Activated T-helper 1 cell treated with anti-CD3 and anti-CD28 coated beads, Interleukin-12 subunit alpha, Interleukin-12 subunit beta, Interleukin-2, Interleukin-4 antibody, amounts not matched to agents 30 ng/mL and 10 ng/mL and 1 ng/mL, durations not matched to agents 14 hours and 24 hours and 36 hours (primary cell): ENCODE results near the gene BCAS3. TPM values are rescaled to one million over a fixed set of nuclear protein-coding genes. Genes with fewer than 3 reads are reported as not detected.

Source experiments
- DNase-seq: peaks from one replicate; pipeline ENCODE4 v3.0.0; 2021; ENCODE audit warnings: low spot score
- H3K27ac Mint-ChIP-seq: one replicate; pipeline ENCODE4 v1.8.0; 2021; ENCODE audit warnings: mild to moderate bottlenecking, mixed read lengths
- H3K27me3 Mint-ChIP-seq: one replicate; pipeline ENCODE4 v1.8.0; 2022; ENCODE audit warnings: mild to moderate bottlenecking, moderate library complexity, mixed read lengths; ENCODE audit not compliant: insufficient read depth
- H3K36me3 Mint-ChIP-seq: one replicate; pipeline ENCODE4 v1.8.0; 2021; ENCODE audit warnings: low read depth, mixed read lengths
- H3K4me1 Mint-ChIP-seq: one replicate; pipeline ENCODE4 v1.8.0; 2021; ENCODE audit warnings: low read depth, mixed read lengths
- H3K4me3 Mint-ChIP-seq: one replicate; pipeline ENCODE4 v1.8.0; 2021; ENCODE audit warnings: mild to moderate bottlenecking, moderate library complexity, mixed read lengths
- H3K9me3 Mint-ChIP-seq: one replicate; pipeline ENCODE4 v1.8.0; 2021; ENCODE audit warnings: mixed read lengths
- intact Hi-C: fragments of 100-400 bp; cut with micrococcal nuclease; formaldehyde crosslinking; loops from one replicate; pipeline ENCODE4 v1.15.1; 2024
- total RNA-seq: library from RNA; stranded (reverse); gene quantifications from 2 replicates; pipeline ENCODE4 v1.2.3, GENCODE V29; 2022

The BCAS3 gene
- total RNA-seq, 1 donor from 2014 or later: 8.3 TPM

DNA sequence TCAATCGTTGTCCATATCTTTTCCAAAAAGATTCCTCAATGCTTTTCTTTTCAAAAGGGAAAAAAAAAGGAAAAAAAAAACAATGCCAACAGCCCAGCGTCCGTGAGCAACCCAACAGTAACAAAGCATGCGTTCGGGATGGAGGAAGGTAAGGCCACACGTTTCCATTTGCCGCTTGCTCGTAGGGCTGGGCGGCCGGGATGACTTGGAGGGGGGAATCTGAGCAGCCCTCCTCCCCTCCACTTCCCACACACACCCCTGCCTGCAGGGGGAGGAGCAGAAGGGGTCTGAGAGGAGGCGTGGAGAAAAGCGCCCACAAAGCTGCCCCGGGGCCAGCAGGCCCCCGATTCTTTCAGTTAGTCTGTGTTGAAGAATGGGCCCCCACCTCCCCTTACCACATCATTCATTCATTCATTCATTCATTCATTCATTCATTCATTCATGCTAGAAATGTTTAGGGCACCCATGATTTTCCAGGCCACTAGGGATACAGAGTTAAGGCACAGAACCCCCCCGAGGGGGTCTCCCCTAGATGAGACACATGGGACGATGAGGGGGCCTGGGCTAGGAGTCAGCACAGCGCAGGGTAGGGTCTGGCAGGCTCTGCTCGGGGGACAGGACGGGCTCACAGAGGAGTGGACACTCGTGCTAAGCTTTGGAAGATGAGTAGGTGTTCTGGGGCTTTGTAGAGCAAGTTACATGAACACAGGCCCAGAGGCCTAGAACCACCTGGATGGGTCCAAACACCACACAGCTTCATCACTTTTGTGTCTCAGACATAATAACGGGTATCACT lies 711.1 kb downstream of the BCAS3 start:
- DNase-seq: no peak
- Mint-ChIP-seq H3K36me3 (no peaks in the 10 kb centered on the region), H3K4me3 (no peak overlapping the region), H3K27ac (no peak overlapping the region), H3K4me1 (no peaks in the 10 kb centered on the region), H3K27me3 (peaks cover 15% of the 10 kb centered on the region), H3K9me3 (no peaks in the 10 kb centered on the region)
- intact Hi-C loops: no loop called here

GRCh38 chr17:61389670-61390478 lies 712.2 kb downstream of the BCAS3 start:
- H3K27ac Mint-ChIP-seq: no peak overlapping the region
- peaks cover 24% of the 10 kb centered on the region for H3K27me3 Mint-ChIP-seq
- no peaks in the 10 kb centered on the region for H3K36me3 Mint-ChIP-seq
- H3K9me3 Mint-ChIP-seq: no peaks in the 10 kb centered on the region
- intact Hi-C loops: loop anchor here (1.0 kb wide), 2 partner anchors 388 to 419 kb away; no protein-coding TSS in a partner anchor
- H3K4me3 Mint-ChIP-seq: no peak overlapping the region
- H3K4me1 Mint-ChIP-seq: no peaks in the 10 kb centered on the region
- no peak for DNase-seq

- Mint-ChIP-seq H3K27ac (no peak overlapping the region), H3K27me3 (peaks cover 28% of the 10 kb centered on the region), H3K9me3 (no peaks in the 10 kb centered on the region), H3K36me3 (no peaks in the 10 kb centered on the region), H3K4me1 (no peaks in the 10 kb centered on the region), H3K4me3 (no peak overlapping the region)
- DNase-seq: no peak
- intact Hi-C loops: loop anchor here (1.0 kb wide), 2 partner anchors 388 to 419 kb away; no protein-coding TSS in a partner anchor
Measured at GRCh38 chr17:61390479-61390791, 712.8 kb downstream of the BCAS3 start.

DNA sequence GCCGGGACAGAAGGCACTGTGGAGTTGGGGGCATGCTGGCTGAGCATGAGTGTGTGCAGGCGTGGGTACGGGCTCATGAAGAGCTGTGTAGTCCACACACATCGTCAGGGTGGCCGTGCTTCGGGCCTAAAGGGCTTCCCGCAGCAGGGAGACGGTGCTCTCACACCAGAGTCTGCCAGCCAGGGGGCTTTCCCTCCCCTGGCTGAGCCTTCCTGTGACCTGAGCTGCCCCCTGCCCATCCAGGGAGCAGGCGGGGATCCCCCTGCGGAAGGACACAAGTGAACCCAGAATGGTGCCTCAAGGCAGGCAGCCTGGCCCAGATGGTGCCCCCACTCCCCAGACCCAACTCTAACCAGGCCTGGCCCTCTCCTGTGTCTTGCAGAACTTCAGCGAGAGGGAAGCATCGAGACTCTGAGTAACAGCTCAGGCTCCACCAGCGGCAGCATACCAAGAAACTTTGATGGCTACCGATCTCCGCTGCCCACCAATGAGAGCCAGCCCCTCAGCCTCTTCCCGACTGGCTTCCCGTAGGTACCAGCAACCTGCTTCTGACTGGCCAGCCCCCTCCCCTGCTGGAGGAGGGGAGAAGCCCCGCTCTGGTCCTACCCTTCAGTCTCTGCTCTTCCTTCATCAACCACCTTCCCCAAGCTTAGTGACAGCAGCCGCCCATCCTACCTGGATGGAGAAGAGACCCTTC lies 714.1 kb downstream of the BCAS3 start:
- H3K9me3 Mint-ChIP-seq: no peaks in the 10 kb centered on the region
- no peak for DNase-seq
- intact Hi-C loops: no loop called here
- no peak overlapping the region for H3K4me3 Mint-ChIP-seq
- H3K36me3 Mint-ChIP-seq: no peaks in the 10 kb centered on the region
- no peaks in the 10 kb centered on the region for H3K4me1 Mint-ChIP-seq
- no peak overlapping the region for H3K27ac Mint-ChIP-seq
- H3K27me3 Mint-ChIP-seq: peaks cover 33% of the 10 kb centered on the region

DNA sequence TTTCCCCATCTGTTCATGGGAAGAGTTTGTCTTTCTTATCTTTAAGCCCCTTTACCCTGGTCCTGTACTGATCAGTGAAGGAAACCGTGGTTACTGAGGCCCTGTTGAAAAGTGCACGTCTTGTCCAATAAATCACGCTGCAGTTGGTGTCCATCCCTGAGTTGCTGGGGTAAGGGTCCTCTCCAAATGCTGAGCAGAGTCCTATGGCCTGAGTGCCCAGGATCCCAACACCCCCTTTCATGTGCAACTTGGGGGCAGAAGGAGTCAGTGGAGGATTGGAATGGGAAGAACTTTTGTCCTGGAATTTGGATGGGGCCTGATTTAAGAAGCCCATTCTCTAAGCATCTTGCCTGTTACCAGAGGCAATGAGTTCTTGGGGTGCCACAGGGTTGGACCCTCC lies 715.0 kb downstream of the BCAS3 start:
- no peaks in the 10 kb centered on the region for H3K4me1 Mint-ChIP-seq
- no peak overlapping the region for H3K4me3 Mint-ChIP-seq
- intact Hi-C loops: no loop called here
- no peak overlapping the region for H3K27ac Mint-ChIP-seq
- peaks cover 35% of the 10 kb centered on the region for H3K27me3 Mint-ChIP-seq
- no peaks in the 10 kb centered on the region for H3K36me3 Mint-ChIP-seq
- H3K9me3 Mint-ChIP-seq: no peaks in the 10 kb centered on the region
- DNase-seq: no peak

DNA sequence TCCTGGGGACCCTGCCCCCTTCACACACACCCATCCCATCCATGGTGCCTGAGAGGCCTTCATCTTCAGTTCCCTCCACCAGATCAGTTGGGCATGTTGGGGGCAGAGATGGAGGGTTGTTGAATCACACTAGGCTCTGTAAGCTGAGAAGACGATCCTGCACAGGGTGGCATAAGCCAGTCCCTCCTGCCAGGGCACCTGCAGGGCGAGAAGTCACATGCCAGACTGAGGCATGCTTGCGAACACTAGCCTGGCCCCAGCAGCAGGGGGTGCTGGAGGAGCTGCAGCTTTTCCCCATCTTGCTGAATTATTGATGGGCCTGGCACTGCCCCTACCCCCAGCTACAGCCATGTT lies 715.9 kb downstream of the BCAS3 start:
- no peak overlapping the region for H3K27ac Mint-ChIP-seq
- peaks cover 3% of the 10 kb centered on the region for H3K4me1 Mint-ChIP-seq
- H3K4me3 Mint-ChIP-seq: no peak overlapping the region
- peaks cover 43% of the 10 kb centered on the region for H3K27me3 Mint-ChIP-seq
- no peak for DNase-seq
- intact Hi-C loops: no loop called here
- H3K36me3 Mint-ChIP-seq: no peaks in the 10 kb centered on the region
- H3K9me3 Mint-ChIP-seq: no peaks in the 10 kb centered on the region

- H3K27me3 Mint-ChIP-seq: peaks cover 46% of the 10 kb centered on the region
- no peaks in the 10 kb centered on the region for H3K9me3 Mint-ChIP-seq
- peaks cover 5% of the 10 kb centered on the region for H3K4me1 Mint-ChIP-seq
- no peak overlapping the region for H3K4me3 Mint-ChIP-seq
- no peak overlapping the region for H3K27ac Mint-ChIP-seq
- H3K36me3 Mint-ChIP-seq: no peaks in the 10 kb centered on the region
- DNase-seq: no peak
- intact Hi-C loops: no loop called here
Measured at GRCh38 chr17:61393904-61394629, 716.4 kb downstream of the BCAS3 start.

DNA sequence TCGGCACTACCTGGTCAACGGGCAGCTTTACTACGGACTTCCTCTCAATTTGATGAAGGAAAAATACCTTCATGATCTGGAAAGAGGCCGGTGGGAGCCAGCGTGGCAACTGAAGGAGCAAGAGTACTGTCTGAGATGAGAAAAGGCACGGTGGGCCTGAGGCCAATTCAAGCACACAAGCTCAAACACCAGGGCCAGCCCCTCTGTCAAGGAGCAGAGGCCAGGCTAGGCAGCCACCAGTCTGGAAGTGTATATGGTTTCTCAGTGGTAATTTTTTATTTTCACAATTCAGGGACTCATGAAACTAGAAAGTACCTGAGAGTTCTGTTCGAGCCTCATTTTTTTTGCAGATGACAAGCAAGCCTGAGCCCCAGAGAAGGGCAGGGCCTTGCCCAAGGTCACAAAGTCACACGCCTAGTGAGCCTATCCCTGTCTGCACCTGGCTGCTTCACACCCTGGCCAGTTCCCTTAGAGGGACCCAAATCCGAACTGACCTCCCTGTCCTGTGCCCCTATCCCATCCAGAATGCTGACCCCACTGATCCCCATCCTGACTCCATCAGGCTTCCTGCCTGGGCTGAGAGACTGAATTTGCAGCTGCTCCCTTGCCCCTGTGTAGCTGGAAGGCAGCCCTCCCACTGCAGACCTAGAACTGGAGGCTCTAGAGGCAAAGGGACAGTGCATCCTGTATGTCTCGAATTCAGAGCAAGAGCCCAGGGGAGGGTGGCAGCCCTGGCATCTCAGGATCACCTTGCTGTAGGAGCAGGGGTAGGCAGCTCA lies 717.2 kb downstream of the BCAS3 start:
- no peak for DNase-seq
- peaks cover 46% of the 10 kb centered on the region for H3K27me3 Mint-ChIP-seq
- H3K4me1 Mint-ChIP-seq: peaks cover 5% of the 10 kb centered on the region
- no peak overlapping the region for H3K4me3 Mint-ChIP-seq
- peak overlapping the region; percentile 62 for H3K27ac Mint-ChIP-seq
- no peaks in the 10 kb centered on the region for H3K36me3 Mint-ChIP-seq
- H3K9me3 Mint-ChIP-seq: no peaks in the 10 kb centered on the region
- intact Hi-C loops: no loop called here

- peak overlapping the region; percentile 62 for H3K27ac Mint-ChIP-seq
- intact Hi-C loops: no loop called here
Measured at GRCh38 chr17:61395409-61395982, 717.8 kb downstream of the BCAS3 start.

GRCh38 chr17:61395983-61396585 lies 718.4 kb downstream of the BCAS3 start:
- Mint-ChIP-seq H3K27me3 (peaks cover 46% of the 10 kb centered on the region), H3K27ac (no peak overlapping the region), H3K4me1 (peaks cover 8% of the 10 kb centered on the region), H3K9me3 (no peaks in the 10 kb centered on the region), H3K36me3 (no peaks in the 10 kb centered on the region), H3K4me3 (no peak overlapping the region)
- intact Hi-C loops: no loop called here
- no peak for DNase-seq

More at GRCh38 chr17:61395409-61395982, 717.8 kb downstream of the BCAS3 start:
- no peak for DNase-seq
- Mint-ChIP-seq H3K4me1 (peaks cover 5% of the 10 kb centered on the region), H3K9me3 (no peaks in the 10 kb centered on the region), H3K4me3 (no peak overlapping the region), H3K36me3 (no peaks in the 10 kb centered on the region), H3K27me3 (peaks cover 46% of the 10 kb centered on the region)

GRCh38 chr17:61396586-61397085 lies 719.0 kb downstream of the BCAS3 start:
- Mint-ChIP-seq H3K4me3 (no peak overlapping the region), H3K9me3 (no peaks in the 10 kb centered on the region), H3K4me1 (peaks cover 12% of the 10 kb centered on the region), H3K27ac (no peak overlapping the region), H3K27me3 (peaks cover 52% of the 10 kb centered on the region), H3K36me3 (no peaks in the 10 kb centered on the region)
- intact Hi-C loops: no loop called here
- no peak for DNase-seq
